Astrocyte of the spinal cord (primary cell): ENCODE data around the gene NRGN.

ENCODE experiments used
- DNase-seq: peaks from one replicate; pipeline ENCODE4 v3.0.0; 2011; ENCODE audit warnings: low read depth, low spot score
- H3K4me3 ChIP-seq: 2 replicates; pipeline ENCODE4 v1.5.1; 2011; ENCODE audit warnings: low read depth, mild to moderate bottlenecking, low read length, moderate library complexity
- in situ Hi-C: cut with HindIII; loops from 2 replicates; pipeline ENCODE4 v1.10.0; 2017; ENCODE audit warnings: low sequenced_read_pairs
- TF ChIP-seq, protein P1 (sequence below): IDR thresholded peaks from 2 replicates; pipeline ENCODE4 v1.5.1; 2012; ENCODE audit warnings: low read depth, mild to moderate bottlenecking, low read length, inconsistent platforms

The NRGN gene

GRCh38 chr11:124745835-124746620 is 6.3 kb downstream of the NRGN start:
- peak overlapping the region; percentile 59 for H3K4me3 ChIP-seq
- no peak for DNase-seq
- TF ChIP-seq, protein P1, sequence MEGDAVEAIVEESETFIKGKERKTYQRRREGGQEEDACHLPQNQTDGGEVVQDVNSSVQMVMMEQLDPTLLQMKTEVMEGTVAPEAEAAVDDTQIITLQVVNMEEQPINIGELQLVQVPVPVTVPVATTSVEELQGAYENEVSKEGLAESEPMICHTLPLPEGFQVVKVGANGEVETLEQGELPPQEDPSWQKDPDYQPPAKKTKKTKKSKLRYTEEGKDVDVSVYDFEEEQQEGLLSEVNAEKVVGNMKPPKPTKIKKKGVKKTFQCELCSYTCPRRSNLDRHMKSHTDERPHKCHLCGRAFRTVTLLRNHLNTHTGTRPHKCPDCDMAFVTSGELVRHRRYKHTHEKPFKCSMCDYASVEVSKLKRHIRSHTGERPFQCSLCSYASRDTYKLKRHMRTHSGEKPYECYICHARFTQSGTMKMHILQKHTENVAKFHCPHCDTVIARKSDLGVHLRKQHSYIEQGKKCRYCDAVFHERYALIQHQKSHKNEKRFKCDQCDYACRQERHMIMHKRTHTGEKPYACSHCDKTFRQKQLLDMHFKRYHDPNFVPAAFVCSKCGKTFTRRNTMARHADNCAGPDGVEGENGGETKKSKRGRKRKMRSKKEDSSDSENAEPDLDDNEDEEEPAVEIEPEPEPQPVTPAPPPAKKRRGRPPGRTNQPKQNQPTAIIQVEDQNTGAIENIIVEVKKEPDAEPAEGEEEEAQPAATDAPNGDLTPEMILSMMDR = peak; percentile 25
- in situ Hi-C loops = no loop called here

- in situ Hi-C loops = no loop called here
- peak overlapping the region; percentile 59 for H3K4me3 ChIP-seq
- TF ChIP-seq, protein P1 = peak; percentile 69
- peak; percentile 76 for DNase-seq
Measured at GRCh38 chr11:124746621-124747243, 7.0 kb downstream of the NRGN start.

DNA sequence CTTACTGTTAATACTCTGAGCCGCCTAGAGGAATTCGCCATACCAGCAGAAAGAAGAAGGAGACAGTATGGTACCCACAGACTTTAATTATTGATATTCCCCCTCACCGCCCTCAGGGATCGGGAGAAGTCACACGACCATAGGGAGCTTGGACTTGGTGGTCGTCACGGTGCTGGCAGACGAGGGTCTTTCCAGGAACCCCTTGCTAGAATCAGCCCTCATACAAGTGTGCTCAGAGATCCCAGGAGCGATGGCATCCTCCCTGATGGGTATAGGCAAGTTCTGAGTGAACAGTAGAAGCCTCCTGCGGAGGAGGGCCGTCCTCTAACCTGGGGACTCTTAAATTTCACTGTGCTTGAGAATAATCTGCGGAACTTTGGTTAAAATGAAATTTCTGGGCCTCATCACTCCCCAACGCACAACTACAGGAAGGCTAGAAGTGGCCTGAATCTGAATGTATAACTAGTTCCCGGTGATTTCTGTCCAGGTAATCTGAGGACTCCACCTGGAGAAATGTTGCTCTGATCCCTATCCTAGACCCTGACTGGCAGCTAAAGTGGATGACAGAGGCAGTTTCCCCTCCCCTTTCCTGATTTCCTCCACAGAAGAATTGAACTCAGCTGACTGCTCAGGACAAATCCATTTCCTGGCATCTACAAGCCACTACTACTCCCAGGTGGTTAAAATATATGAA is 7.8 kb downstream of the NRGN start:
- no peak overlapping the region for H3K4me3 ChIP-seq
- TF ChIP-seq, protein P1 = no peak
- no peak for DNase-seq
- in situ Hi-C loops = no loop called here

DNA sequence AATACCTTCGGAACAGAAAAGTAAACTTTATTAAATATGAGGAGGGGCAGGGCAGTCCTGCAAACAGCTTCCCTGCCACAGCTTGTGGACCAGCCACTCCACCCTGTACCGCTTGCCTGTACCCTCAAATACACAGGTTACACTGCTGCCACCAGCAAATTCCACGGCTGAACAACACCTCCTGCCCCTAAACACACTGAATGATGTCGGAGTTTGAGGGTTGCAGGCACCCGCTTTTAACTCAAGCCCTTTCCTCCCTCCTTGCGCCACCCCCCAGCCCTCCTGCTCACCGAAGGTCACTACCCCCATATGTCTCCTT is 8.3 kb downstream of the NRGN start:
- TF ChIP-seq, protein P1 = no peak
- in situ Hi-C loops = no loop called here
- H3K4me3 ChIP-seq = no peak overlapping the region
- DNase-seq = no peak

- TF ChIP-seq, protein P1 = no peak
- H3K4me3 ChIP-seq = no peak overlapping the region
- in situ Hi-C loops = no loop called here
- DNase-seq = peak; percentile 32
Measured at GRCh38 chr11:124748481-124749343, 9.0 kb downstream of the NRGN start.

DNA sequence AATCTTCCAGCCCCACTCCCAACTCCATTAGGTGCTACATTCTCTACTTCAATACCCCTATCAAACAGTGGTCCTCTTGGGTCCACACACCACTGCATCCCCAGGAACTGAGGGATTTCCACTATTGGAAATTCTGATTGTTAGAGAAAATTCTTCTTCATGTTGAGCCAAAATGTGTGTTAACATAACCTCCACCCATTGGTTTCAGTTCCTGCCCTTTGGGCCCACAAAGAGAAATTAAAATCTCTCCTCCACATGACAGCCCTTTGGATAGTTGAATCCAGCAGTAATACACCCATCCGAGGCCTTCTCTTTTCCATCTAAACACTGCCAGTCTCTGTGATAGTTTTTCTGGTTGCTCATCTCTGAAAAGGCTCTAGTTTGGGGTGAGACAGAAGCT is 10.2 kb downstream of the NRGN start:
- TF ChIP-seq, protein P1 = no peak
- in situ Hi-C loops = no loop called here

More for the DNA sequence above, 10.2 kb downstream of the NRGN start:
- DNase-seq = no peak
- no peak overlapping the region for H3K4me3 ChIP-seq
